MG63 (cell line): Measurements from ENCODE around the gene GAST. TPM values are rescaled to one million over a fixed set of nuclear protein-coding genes. Genes with fewer than 3 reads are reported as not detected.
A peak's percentile ranks its signal among the peaks of the same experiment; 100 is the strongest.
"Not testable (repeated sequence)": the region's sequence is repeated elsewhere in the genome, so short reads cannot be mapped to it uniquely, and the experiment has no call there.

Experiments
- DNase-seq: peaks from one replicate; pipeline ENCODE4 v3.0.0-alpha.2; 2020
- H3K27me3 ChIP-seq: fragments of 250-450 bp; sonication (Bioruptor Pico); 2 replicates; pipeline ENCODE4 v1.5.1; 2020; ENCODE audit warnings: mild to moderate bottlenecking, moderate library complexity
- H3K36me3 ChIP-seq: fragments of 250-450 bp; sonication (Bioruptor Pico); 2 replicates; pipeline ENCODE4 v1.5.1; 2020; ENCODE audit warnings: mild to moderate bottlenecking, moderate library complexity
- H3K4me3 ChIP-seq: fragments of 250-450 bp; sonication (Bioruptor Pico); 2 replicates; pipeline ENCODE4 v1.5.1; 2020; ENCODE audit warnings: mild to moderate bottlenecking, moderate library complexity
- H3K9me3 ChIP-seq: fragments of 250-450 bp; sonication (Bioruptor Pico); 2 replicates; pipeline ENCODE4 v1.5.1; 2020; ENCODE audit warnings: mild to moderate bottlenecking, moderate library complexity
- total RNA-seq: library from RNA; depleted of rRNA; stranded (reverse); fragments of >200 nt; shearing (Covaris generic); gene quantifications from 2 replicates; pipeline ENCODE4 v1.2.3, GENCODE V29; 2014; ENCODE audit warnings: low replicate concordance; rRNA removed

The GAST gene, protein sequence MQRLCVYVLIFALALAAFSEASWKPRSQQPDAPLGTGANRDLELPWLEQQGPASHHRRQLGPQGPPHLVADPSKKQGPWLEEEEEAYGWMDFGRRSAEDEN
- total RNA-seq = not detected in 2 replicates

GRCh38 chr17:41711669-41712400, at the start of gene GAST:
Gene GAST, plus strand, starts transcription at chr17:41712331. Its CDS starts 3,106 bp downstream, at chr17:41715437.
- Histone ChIP-seq H3K4me3 (no peak within 1 kb of the TSS), H3K36me3 (no peaks in the 10 kb centered on the region), H3K27me3 (no peaks in the 10 kb centered on the region), H3K9me3 (no peaks in the 10 kb centered on the region)
- DNase-seq = no peak

DNA sequence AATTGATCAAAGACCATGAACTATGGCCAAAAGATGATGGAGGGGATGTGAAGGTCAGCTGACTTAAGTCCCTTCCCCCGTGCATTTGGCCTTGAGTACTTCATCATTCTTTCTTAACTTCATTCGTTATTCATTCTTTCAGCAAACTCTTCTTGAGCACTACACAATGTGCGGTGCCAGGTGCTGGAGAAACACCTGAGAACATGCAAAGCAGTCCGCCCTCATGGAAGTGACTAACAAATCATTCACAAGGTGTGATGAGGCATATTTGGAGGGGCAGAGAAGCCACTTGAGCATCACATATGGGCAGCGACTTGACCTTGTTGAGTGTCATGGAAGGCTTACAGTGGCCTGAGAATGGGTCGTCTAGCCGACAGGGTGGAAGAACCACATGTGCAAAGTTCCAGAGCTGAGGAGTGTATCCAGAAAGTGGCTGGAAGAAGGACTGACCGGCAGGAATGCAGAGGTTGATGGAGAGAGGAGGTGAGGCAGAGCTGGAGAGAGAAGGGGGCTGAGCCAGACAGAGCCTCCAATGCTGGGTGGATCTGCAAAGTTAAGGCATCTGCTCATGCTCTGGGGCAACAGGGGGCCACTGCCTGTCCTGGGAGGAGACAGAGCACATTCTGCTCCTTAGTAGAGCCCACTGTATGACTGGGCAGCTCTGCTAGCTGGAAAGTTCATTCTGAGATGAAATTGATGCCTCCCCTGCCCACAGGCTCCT, 48.5 kb upstream of the GAST start:
- Histone ChIP-seq H3K9me3 (no peaks in the 10 kb centered on the region), H3K4me3 (no peak overlapping the region), H3K36me3 (no peaks in the 10 kb centered on the region), H3K27me3 (no peaks in the 10 kb centered on the region)
- DNase-seq = no peak

GRCh38 chr17:41664172-41664457, 48.0 kb upstream of the GAST start:
- Histone ChIP-seq H3K4me3 (no peak overlapping the region), H3K9me3 (no peaks in the 10 kb centered on the region), H3K36me3 (no peaks in the 10 kb centered on the region), H3K27me3 (no peaks in the 10 kb centered on the region)
- no peak for DNase-seq

DNA sequence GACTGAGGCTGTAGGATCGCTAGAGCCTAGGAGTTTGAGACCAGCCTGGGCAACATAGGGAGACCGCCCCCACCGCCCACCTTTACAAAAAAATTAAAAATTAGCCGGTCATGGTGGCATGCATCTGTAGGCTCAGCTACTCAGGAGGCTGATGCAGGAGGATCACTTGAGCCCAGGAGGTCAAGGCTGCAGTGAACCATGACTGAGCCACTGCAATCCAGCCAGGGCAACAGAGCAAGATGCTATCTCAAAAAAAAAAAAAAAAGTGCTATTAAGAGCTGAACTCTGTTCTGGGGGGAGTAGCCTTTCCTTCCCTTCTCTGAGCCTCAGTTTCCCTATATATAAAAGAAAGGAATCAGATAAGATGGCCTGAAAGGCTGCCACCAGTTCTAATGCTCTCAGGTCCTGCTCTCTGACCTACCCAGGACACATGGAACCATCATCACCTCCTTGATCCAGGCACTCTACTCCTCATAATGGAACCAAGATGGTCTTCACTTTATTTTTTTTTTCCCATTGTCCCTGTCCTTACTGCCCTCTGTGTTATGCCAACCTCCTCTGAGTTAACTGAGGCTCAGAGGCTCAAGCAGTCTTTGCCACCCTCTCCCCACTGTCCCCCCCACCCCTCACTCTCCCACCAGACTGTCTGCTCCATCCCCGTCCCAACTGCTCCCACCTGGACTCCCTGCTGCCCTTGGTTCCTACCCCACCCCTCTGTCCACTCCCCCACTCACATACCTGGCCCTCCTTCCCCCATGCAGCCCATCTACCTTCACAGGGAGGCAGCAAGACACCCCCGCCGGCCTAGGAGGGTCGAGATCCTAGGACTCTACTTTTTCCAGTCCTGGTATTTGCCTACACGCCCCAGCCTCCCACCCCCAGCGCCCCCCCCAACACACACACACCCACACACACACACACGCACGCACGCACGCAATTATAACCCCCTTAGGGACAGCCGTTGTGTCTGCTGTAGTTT, 47.3 kb upstream of the GAST start:
- no peaks in the 10 kb centered on the region for H3K36me3 ChIP-seq
- no peak for DNase-seq
- H3K4me3 ChIP-seq = peak overlapping the region; percentile 47
- H3K27me3 ChIP-seq = no peaks in the 10 kb centered on the region
- no peaks in the 10 kb centered on the region for H3K9me3 ChIP-seq

GRCh38 chr17:41665566-41666236, 46.4 kb upstream of the GAST start:
- peak overlapping the region; percentile 47 for H3K4me3 ChIP-seq
- H3K27me3 ChIP-seq = no peaks in the 10 kb centered on the region
- H3K36me3 ChIP-seq = no peaks in the 10 kb centered on the region
- no peaks in the 10 kb centered on the region for H3K9me3 ChIP-seq
- peak; percentile 89 for DNase-seq

DNA sequence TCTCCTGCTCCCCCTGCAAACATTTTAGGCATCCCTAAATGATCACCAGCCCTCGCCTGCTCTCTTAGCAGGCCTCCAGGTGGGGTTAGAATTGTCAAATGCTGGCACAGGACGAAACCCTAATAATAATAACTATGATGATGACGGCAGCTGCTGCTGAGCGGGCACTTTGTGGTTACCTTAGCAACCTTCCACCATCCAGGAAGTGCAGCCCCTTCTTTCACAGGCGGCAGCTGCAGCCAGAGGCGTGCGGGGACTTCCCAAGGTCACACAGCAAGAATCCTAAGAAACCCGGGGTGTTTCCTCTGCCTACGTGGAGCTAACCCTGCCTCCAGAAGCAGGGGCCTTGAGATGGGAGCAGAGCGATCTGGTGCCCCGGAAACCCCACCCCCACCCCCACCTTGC, 45.9 kb upstream of the GAST start:
- Histone ChIP-seq H3K9me3 (no peaks in the 10 kb centered on the region), H3K4me3 (peak overlapping the region; percentile 47), H3K27me3 (no peaks in the 10 kb centered on the region), H3K36me3 (no peaks in the 10 kb centered on the region)
- no peak for DNase-seq

GRCh38 chr17:41666708-41667279, 45.3 kb upstream of the GAST start:
- no peaks in the 10 kb centered on the region for H3K27me3 ChIP-seq
- no peak overlapping the region for H3K4me3 ChIP-seq
- DNase-seq = peak; percentile 72
- H3K9me3 ChIP-seq = no peaks in the 10 kb centered on the region
- no peaks in the 10 kb centered on the region for H3K36me3 ChIP-seq

DNA sequence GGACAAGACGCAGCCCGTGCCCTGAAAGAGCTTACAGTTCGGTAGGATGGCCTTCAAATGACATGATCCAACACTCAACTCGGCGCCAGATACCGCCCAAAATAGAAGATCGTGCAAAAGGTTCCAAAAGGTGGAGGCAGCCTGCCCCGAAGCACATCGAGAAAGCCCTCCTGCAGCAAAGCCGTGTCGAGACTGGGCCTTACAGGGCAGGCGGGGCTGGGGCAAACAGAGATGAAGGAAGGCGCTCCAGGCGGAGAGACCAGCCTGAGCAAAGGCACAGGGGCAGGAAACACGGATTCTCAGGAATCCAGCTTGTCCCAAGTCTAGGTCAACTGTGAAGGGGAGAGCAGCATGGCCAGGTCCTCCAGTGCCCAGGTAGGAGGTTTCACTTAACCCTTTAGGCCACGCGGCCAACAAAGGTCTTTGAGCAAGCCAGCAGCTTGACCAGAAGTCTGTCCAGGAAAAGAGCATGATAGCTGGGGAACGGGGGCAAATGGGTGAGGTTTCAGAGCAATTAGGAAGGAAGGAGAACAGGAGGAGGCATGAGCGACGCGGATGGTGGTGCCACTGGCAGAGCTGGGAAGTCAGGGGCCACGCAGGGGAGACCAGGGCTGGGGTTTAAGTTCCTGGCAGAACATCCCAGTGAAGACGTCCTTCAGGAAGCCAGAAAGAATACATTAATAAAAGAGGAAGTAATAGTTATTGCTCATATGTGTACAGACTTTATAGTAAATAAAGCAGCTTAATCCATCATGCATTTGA, 44.7 kb upstream of the GAST start:
- no peak for DNase-seq

GRCh38 chr17:41672153-41672552, 40.0 kb upstream of the GAST start:
- Histone ChIP-seq H3K27me3 (no peaks in the 10 kb centered on the region), H3K36me3 (no peaks in the 10 kb centered on the region), H3K9me3 (no peaks in the 10 kb centered on the region), H3K4me3 (no peak overlapping the region)
- no peak for DNase-seq

More for the DNA sequence above, 44.7 kb upstream of the GAST start:
- Histone ChIP-seq H3K4me3 (no peak overlapping the region), H3K9me3 (no peaks in the 10 kb centered on the region), H3K27me3 (no peaks in the 10 kb centered on the region), H3K36me3 (no peaks in the 10 kb centered on the region)

DNA sequence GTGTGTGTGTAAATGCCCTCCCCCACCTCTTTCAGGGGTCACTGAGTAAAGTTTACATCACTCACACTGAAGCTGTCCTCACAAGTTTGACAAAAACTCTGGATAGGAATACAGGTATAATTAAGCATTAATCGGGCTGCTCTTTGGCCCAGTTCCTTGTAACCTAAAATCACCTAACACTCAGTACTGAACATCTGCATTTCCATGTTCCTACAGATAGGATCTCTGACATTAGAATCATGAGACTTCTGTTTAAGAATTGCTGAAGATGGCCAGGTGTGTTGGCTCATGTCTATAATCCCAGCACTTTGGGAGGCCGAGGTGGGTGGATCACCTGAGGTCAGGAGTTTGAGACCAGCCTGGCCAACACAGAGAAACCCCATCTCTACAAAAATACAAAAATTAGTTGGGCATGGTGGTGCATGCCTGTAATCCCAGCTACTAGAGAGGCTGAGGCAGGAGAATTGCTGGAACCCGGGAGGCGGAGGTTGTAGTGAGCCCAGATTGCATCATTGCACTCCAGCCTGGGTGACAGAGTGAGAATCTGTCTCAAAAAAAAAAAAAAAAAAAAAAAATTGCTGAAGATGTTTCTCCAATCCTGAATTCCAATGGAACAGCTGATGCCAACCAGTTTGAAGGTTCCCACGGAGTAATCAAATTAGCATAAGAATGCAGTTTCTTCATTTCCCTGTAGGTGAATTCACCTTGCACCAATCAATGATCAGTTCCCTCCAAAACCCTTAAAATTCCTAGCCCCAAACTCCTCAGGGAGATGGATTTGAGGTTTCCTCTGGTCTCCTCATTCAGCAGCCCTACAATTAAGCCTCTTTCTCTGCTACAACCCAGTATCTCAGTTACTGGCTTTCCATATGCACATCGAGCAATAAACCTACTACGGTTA, 36.7 kb upstream of the GAST start:
- DNase-seq, H3K36me3 ChIP-seq, H3K4me3 ChIP-seq, H3K9me3 ChIP-seq, H3K27me3 ChIP-seq: not testable (repeated sequence)

DNA sequence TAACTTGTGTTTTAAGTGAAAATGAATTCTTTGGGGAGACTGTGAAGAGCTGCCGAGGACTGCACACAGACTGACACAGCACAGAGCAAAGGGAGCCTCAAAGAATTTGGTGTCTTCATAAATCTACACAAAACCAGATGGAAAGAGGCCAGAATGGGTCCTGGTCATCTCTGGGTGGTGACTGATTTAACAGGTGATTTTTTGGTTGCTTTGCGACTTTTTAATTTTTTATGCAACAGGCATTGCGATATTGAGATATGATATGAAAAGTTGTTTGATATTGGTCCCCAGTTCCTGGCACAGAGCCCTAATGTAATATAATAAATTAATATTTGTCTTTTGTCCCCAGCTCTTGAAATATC, 36.1 kb upstream of the GAST start:
- Histone ChIP-seq H3K9me3 (no peaks in the 10 kb centered on the region), H3K36me3 (no peaks in the 10 kb centered on the region), H3K27me3 (no peaks in the 10 kb centered on the region), H3K4me3 (no peak overlapping the region)
- no peak for DNase-seq

DNA sequence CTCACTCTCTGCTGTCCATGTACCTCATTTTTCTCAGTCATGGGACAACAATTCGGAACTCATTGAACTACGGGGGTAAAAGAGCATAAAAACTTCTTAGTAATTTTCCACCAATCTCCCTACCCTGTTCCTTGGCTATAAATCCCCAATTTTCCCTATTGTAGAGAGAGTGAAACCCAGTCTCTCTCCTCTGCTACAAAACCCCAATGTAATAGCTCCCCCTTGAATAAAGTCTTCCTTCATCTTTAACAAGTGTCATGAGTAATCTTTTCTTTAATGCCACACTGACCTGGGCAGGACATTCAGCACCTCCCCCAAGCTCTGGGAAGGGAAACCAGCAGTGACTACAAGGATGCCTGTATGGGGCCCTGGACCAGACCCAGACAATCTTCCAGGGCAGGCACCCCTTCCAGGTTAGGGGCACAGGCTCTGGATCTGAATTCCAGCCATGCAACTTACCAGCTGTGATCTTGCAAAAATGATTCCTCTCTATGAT, 33.7 kb upstream of the GAST start:
- Histone ChIP-seq H3K4me3 (peak overlapping the region; percentile 20), H3K27me3 (no peaks in the 10 kb centered on the region), H3K9me3 (no peaks in the 10 kb centered on the region), H3K36me3 (no peaks in the 10 kb centered on the region)
- DNase-seq = peak; percentile 53

DNA sequence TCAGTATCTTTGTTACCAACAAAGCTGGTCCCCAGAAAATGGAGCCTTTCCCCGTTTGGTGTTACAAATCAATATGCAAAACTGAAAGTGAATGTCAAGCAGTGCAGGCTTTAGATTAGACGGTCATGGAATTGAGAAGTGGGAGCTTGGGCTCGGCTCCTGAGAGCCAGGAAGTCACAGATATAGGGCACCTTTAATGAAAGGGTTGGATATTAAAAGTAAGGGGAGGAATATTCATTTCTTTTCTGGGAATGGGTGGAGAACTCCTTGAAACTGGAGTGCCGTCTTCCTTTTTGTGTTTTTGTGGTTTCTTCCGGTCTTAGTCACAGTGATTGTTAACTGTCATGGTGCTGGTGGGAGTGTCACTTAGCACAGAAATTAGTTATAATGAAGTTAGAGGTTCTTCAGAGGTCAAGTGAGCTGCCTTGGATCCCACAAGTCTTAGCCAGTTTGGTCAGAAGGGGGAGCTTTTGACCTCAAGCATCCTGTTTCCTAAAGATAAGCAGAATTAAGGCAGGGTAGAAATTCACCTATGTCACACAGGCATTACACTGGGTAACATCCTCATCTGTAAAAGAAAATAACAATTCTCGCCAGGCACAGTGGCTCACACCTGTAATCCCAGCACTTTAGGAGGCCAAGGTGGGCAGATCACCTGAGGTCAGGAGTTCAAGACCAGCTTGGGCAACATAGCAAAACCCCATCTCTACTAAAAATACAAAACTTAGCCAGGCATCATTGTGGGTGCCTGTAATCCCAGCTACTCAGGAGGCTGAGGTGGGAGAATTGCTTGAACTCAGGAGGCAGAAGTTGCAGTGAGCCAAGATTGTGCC, 33.0 kb upstream of the GAST start:
- peak; percentile 28 for DNase-seq
- Histone ChIP-seq H3K4me3 (peak overlapping the region; percentile 20), H3K36me3 (no peaks in the 10 kb centered on the region), H3K9me3 (no peaks in the 10 kb centered on the region), H3K27me3 (no peaks in the 10 kb centered on the region)
